ENCODE measurements around the gene KCND3.

Gene KCND3

DNA sequence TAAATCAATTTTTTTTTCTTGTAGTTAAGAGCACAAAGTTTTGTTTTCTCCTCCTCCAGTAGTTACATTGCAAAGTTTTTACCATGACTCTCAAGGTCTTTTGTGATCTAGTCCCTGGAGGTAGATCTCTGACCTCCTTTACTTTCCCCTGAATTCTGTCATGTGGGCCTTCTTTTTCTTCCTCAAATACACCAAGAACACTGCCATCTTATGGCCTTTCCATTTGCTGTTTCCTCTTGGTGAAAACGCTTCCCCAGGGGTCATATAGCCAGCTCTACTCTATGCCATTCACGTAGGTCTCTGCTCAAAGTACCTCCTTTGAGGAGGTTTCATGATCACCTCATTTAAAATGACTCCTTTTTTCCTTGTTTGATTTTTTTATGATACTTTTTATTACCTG is 231.1 kb downstream of the KCND3 start:
- no peaks in the 10 kb centered on the region for H3K9me3 ChIP-seq (ENCODE audit: insufficient read depth, low read depth, low read length)
- peaks cover 38% of the 10 kb centered on the region for H3K4me1 ChIP-seq (ENCODE audit: insufficient read depth, low read length, poor library complexity, severe bottlenecking)
- peaks cover 25% of the 10 kb centered on the region for H4K20me1 ChIP-seq (ENCODE audit: insufficient read depth, low read length, poor library complexity, severe bottlenecking)
- no peak overlapping the region for H2AFZ ChIP-seq (ENCODE audit: low read length)
- no peaks in the 10 kb centered on the region for H3K9me2 ChIP-seq (replicated peaks; ENCODE audit: low read depth, low read length)
- H3K4me2 ChIP-seq (ENCODE audit: low read depth, low read length, poor library complexity, severe bottlenecking), result peak overlapping the region; percentile 74
- TF ChIP-seq EZH2phosphoT487 (IDR thresholded peaks at IDR 0.05; ENCODE audit: borderline replicate concordance), result no peak
- TF ChIP-seq, protein P1, sequence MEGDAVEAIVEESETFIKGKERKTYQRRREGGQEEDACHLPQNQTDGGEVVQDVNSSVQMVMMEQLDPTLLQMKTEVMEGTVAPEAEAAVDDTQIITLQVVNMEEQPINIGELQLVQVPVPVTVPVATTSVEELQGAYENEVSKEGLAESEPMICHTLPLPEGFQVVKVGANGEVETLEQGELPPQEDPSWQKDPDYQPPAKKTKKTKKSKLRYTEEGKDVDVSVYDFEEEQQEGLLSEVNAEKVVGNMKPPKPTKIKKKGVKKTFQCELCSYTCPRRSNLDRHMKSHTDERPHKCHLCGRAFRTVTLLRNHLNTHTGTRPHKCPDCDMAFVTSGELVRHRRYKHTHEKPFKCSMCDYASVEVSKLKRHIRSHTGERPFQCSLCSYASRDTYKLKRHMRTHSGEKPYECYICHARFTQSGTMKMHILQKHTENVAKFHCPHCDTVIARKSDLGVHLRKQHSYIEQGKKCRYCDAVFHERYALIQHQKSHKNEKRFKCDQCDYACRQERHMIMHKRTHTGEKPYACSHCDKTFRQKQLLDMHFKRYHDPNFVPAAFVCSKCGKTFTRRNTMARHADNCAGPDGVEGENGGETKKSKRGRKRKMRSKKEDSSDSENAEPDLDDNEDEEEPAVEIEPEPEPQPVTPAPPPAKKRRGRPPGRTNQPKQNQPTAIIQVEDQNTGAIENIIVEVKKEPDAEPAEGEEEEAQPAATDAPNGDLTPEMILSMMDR (conservative IDR thresholded peaks at IDR 0.05; ENCODE audit: low read length), result peak; percentile 62
- H3K4me3 ChIP-seq (ENCODE audit: low read length, poor library complexity, severe bottlenecking), result peak overlapping the region; percentile 95
- no peaks in the 10 kb centered on the region for H3K27me3 ChIP-seq (ENCODE audit: insufficient read depth, low read length, poor library complexity, severe bottlenecking)
- H3K79me2 ChIP-seq (ENCODE audit: insufficient read depth, low read length), result peaks cover 64% of the 10 kb centered on the region
- H3K36me3 ChIP-seq (ENCODE audit: insufficient read depth, low read length), result peaks cover 31% of the 10 kb centered on the region
- peak overlapping the region; percentile 97 for H3K9ac ChIP-seq (ENCODE audit: low read depth, low read length, poor library complexity, severe bottlenecking)
- no peaks in the 10 kb centered on the region for H3F3A ChIP-seq (ENCODE audit: low read depth)

DNA sequence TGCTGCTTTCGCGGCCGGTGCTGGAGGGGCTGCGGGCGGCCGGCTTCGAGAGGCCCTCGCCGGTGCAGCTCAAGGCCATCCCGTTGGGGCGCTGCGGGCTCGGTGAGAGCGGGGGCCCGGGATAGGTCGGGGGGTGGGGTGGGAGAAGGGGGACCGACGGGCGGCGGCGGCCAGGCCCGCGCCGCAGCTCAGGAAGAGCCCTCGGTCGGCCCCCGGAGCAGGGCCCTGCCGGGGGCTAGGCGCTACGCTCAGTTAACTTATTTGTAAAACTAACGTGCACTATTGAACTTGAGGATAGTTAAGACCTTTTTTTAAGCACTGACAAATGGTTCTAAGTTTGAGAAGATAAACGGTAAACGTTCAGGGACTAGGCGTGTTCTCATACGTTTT is 233.3 kb downstream of the KCND3 start:
- Histone ChIP-seq H3K9me3 (ENCODE audit: insufficient read depth, low read depth, low read length) (no peaks in the 10 kb centered on the region), H3K27me3 (ENCODE audit: insufficient read depth, low read length, poor library complexity, severe bottlenecking) (no peaks in the 10 kb centered on the region), H3K4me3 (ENCODE audit: low read length, poor library complexity, severe bottlenecking) (peak overlapping the region; percentile 95), H3K9me2 (replicated peaks; ENCODE audit: low read depth, low read length) (no peaks in the 10 kb centered on the region), H3K9ac (ENCODE audit: low read depth, low read length, poor library complexity, severe bottlenecking) (peak overlapping the region; percentile 97), H3F3A (ENCODE audit: low read depth) (no peaks in the 10 kb centered on the region), H4K20me1 (ENCODE audit: insufficient read depth, low read length, poor library complexity, severe bottlenecking) (peaks cover 25% of the 10 kb centered on the region), H3K36me3 (ENCODE audit: insufficient read depth, low read length) (peaks cover 12% of the 10 kb centered on the region; the same call in 1 of the 2 replicates), H3K79me2 (ENCODE audit: insufficient read depth, low read length) (peaks cover 61% of the 10 kb centered on the region), H3K4me1 (ENCODE audit: insufficient read depth, low read length, poor library complexity, severe bottlenecking) (peaks cover 37% of the 10 kb centered on the region), H2AFZ (ENCODE audit: low read length) (peak overlapping the region; percentile 92), H3K4me2 (ENCODE audit: low read depth, low read length, poor library complexity, severe bottlenecking) (peak overlapping the region; percentile 74)
- TF ChIP-seq, protein P1 (conservative IDR thresholded peaks at IDR 0.05; ENCODE audit: low read length), result no peak
- no peak for TF ChIP-seq EZH2phosphoT487 (IDR thresholded peaks at IDR 0.05; ENCODE audit: borderline replicate concordance)

DNA sequence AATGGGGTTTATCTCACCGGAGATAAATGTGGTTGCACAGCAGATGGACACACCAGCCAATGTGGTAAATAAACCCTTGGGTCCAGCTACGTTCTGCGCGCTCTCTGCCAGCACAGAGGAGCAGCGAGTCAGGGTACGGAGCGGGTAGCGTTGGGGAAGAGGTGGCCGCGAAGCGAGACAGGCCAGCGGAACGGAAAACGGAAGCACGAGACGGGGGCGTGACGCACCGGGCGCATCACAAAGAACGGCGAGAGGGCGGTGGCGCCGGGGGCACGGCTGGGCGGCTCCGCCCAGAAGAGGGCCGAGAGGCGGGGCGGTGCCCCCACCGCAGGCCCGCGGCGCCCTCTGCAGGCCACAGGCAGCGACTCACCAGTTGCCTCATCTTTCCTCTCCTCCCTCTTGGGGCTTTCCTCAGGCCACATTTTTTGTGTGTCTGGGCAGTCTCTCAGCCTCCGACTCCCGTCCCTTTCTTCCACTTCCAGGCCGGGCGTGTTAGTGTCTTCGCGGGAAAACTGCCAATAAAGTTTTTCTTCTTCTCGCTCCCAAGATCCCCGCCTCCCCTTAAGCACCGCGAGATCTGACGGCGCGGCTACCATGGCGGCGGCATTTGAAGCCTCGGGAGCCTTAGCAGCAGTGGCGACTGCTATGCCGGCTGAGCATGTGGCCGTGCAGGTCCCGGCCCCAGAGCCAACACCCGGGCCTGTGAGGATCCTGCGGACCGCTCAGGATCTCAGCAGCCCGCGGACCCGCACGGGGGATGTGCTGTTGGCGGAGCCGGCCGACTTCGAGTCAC is 233.9 kb downstream of the KCND3 start, which contains the start of gene DDX20:
DDX20 (plus strand) TSS at position 571 of the 793 bp plus-strand sequence; CDS start at position 595, 24 bp downstream.
- peak within 1 kb of the TSS; percentile 92 for H2AFZ ChIP-seq (ENCODE audit: low read length)
- peak within 1 kb of the TSS; percentile 97 for H3K9ac ChIP-seq (ENCODE audit: low read depth, low read length, poor library complexity, severe bottlenecking)
- no peaks in the 10 kb centered on the region for H3K27me3 ChIP-seq (ENCODE audit: insufficient read depth, low read length, poor library complexity, severe bottlenecking)
- no peaks in the 10 kb centered on the region for H3K9me2 ChIP-seq (replicated peaks; ENCODE audit: low read depth, low read length)
- peaks cover 56% of the 10 kb centered on the region for H3K79me2 ChIP-seq (ENCODE audit: insufficient read depth, low read length)
- peak within 1 kb of the TSS; percentile 95 for H3K4me3 ChIP-seq (ENCODE audit: low read length, poor library complexity, severe bottlenecking)
- peaks cover 25% of the 10 kb centered on the region for H4K20me1 ChIP-seq (ENCODE audit: insufficient read depth, low read length, poor library complexity, severe bottlenecking)
- peaks cover 6% of the 10 kb centered on the region; the same call in 1 of the 2 replicates for H3K36me3 ChIP-seq (ENCODE audit: insufficient read depth, low read length)
- H3K4me2 ChIP-seq (ENCODE audit: low read depth, low read length, poor library complexity, severe bottlenecking), result peak within 1 kb of the TSS; percentile 74
- TF ChIP-seq, protein P1 (conservative IDR thresholded peaks at IDR 0.05; ENCODE audit: low read length), result peak; percentile 93
- no peak for TF ChIP-seq EZH2phosphoT487 (IDR thresholded peaks at IDR 0.05; ENCODE audit: borderline replicate concordance)
- H3K9me3 ChIP-seq (ENCODE audit: insufficient read depth, low read depth, low read length), result no peaks in the 10 kb centered on the region
- H3K4me1 ChIP-seq (ENCODE audit: insufficient read depth, low read length, poor library complexity, severe bottlenecking), result peaks cover 33% of the 10 kb centered on the region
- no peaks in the 10 kb centered on the region for H3F3A ChIP-seq (ENCODE audit: low read depth)
